ENCODE measurements around the gene FEM1A.

The FEM1A gene

DNA sequence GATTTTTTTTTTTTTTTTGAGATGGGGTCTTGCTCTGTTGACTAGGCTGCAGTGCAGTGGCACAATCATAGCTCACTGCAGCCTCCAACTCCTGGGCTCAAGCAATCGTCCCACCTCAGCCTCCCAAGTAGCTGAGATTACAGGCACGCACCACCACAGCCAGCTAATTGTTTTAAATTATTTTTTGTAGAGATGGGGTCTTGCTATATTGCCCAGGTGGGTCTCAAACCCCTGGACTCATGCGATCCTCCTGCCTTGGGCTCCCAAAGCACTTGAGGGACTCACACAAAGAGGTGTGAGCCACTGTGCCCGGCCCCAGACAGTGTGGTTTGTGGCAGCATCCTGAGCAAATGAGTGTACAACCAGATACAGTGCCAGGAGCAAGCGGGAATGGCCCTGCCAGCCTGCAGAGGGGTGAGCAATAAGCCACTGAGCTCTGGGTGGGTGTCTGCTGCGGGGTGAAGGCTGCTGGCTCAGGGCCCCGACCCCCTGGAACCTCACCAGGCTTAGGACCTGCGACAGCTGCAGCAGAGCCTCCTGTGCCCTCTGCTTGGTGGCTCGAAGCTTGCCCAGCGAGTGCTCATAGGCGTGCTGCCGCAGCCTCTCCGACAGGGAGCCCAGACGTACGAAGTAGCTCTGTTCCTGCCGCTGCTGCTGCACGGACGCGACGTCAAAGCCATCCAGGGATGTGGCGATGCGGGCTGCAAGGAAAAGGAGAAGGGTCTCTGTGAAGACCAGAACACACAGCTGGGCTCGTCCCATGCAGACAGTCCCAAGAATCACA, 55.8 kb downstream of the FEM1A start:
- no peak for DNase-seq (ENCODE audit: low read depth)

DNA sequence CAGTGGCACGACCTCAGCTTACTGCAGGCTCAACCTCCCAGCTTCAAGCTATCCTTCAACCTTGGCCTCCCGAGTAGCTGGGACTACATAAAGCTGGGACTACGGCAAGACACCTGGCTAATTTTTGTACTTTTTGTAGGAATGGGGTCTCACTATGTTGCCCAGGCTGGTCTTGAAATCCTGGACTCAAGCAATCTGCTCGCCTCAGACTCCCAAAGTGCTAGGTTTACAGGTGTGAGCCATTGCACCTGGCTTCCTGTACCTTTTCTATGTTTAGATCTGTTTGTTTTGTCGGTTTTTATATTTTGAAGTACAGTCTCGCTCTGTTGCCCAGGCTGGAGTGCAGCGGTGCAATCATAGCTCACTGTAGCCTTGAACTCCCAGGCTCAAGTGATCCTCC, 57.5 kb downstream of the FEM1A start:
- DNase-seq (ENCODE audit: low read depth) = no peak

All from amniotic epithelial cell (primary cell).